Activated T-helper 1 cell treated with anti-CD3 and anti-CD28 coated beads, Interleukin-2, amount 50 U/mL, for 16 hours (primary cell): ENCODE results near the gene DGCR2.
"Not testable (repeated sequence)": the region's sequence is repeated elsewhere in the genome, so short reads cannot be mapped to it uniquely, and the experiment has no call there.

Experiments
- DNase-seq, 2 donors: peaks; one replicate each; pipeline ENCODE4 v3.0.0-alpha.2; 2020; ENCODE audit warnings: low read depth in 1 of 2, low spot score in 1 of 2

Gene DGCR2

DNA sequence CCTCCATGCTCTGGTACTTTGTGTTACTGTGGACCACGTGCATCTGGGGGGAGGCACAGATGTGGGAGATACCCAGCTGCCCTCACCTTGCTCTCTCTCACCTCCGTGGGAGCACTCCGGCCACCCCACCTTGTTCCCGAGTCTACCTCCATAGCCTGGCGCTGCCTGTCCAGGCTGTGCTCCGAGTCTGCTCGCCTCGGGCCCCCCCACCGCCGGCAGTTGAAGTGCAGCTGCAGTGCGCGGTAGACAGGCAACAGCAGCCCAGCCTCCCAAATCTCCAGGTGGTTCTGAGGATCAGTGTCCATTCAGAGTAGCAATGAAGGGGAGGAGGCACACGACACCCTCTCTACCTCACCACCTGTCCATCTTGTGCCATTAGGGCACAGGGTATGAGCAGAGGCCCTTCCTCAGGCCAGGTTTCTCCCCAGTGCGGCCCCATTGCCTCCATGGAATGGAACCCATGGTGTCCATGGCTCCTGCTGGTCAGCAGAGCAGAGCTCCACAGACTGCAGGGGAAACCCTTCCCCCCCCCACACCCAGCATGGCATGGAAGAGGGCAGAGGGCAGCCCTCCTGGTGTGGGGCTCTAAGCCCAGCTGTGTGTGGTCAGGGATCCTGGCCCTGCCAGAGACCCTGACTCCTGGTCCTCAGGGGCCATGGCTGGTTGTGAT lies 89.2 kb downstream of the DGCR2 start:
- not testable (repeated sequence) for DNase-seq

- not testable (repeated sequence) for DNase-seq
These were observed 89.9 kb downstream of the DGCR2 start for GRCh38 chr22:19032156-19032785.

GRCh38 chr22:19030889-19031252 lies 91.3 kb downstream of the DGCR2 start:
- DNase-seq: not testable (repeated sequence)

GRCh38 chr22:19030226-19030888 lies 91.9 kb downstream of the DGCR2 start:
- not testable (repeated sequence) for DNase-seq

DNA sequence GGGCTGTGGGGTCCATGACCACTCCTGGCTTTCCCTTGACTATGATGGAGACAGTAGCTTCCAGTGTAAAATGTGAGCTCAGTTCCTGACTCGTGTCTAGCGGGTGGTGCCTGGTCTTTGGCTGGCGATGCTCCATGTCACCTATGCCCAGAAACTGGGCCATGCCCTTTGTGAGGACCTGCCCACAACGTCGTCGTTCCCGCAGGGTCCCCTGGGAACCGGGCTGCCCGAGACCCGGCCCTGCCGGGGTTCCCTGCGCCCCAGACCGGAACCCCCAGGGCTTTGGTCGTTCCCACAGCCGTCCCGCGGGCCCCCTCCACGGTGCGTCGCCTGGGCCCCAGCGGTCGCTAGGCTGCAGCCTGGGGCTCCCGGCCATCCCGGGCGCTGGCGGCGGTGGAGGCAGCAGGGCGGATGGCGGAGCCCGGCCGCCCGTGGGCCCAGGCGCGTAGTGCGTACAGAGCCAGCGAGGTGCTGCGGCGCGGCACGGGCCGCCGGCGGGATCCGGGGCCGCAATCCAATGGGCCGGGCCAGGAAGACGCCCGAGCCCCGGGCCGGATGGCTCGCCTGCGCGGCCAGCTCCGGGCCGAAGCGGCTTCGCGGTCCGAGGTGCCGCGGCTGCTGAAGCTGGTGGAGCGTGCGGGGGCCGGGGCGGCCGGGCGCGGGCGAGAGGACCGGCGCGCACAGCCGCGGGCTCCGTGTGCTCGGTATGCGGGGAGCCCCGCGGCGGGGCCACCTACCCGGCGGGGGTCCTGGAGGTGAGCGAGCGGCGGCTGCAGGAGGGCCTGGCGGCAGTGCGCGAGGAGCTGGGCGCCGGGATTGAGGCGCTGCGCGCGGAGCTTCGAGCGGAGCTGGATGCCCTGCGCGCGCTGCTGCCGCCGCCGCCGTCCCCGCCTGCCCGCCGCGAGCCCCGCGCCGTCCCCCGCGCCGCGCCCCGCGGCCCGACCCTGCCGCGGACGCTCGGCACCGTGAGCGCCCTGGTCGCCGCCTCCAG lies 92.8 kb downstream of the DGCR2 start:
- DNase-seq: not testable (repeated sequence)

- DNase-seq: not testable (repeated sequence)
These were observed 94.2 kb downstream of the DGCR2 start for GRCh38 chr22:19028060-19028455.

- not testable (repeated sequence) for DNase-seq
These were observed 94.7 kb downstream of the DGCR2 start for GRCh38 chr22:19027371-19028059.

GRCh38 chr22:19026080-19026479 lies 96.1 kb downstream of the DGCR2 start:
- DNase-seq: not testable (repeated sequence)

GRCh38 chr22:19024956-19025489 lies 97.2 kb downstream of the DGCR2 start:
- not testable (repeated sequence) for DNase-seq

- DNase-seq: not testable (repeated sequence)
These were observed 98.3 kb downstream of the DGCR2 start for GRCh38 chr22:19023931-19024330.

- no peak for DNase-seq
These were observed 99.5 kb downstream of the DGCR2 start for GRCh38 chr22:19022755-19023154.

- no peak for DNase-seq
These were observed 102.6 kb downstream of the DGCR2 start for GRCh38 chr22:19019679-19020032.

DNA sequence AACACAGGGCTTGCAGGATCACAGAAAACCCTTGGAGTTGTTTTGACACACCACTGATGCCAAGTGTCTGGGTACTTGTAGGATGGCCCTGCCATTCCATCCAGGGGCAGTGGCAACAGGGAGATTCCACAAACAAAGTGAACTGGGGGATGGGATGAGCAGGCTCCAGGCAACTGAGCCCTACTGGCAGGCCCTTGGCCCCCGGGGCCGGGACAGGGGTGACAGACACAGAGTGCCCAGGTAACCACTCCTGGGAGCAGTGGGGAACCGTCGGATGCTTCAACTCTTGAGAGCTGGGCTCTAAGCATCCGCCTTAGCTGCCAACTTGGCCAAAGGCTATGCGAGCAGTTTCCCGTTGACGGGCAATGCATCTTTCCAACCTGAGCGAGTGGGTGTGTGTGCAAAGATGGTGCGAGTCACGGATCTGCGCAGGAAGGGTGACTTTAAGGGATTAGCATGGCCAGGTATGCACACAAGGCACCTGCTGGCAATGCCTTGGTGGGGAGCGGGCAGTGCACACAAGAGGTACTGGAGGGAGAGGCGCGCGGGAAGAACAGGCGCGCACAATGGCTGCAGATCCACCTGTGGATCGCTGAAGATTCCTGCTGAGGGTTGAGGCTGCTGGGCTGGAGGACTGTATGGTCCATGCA lies 103.1 kb downstream of the DGCR2 start:
- DNase-seq: no peak

DNA sequence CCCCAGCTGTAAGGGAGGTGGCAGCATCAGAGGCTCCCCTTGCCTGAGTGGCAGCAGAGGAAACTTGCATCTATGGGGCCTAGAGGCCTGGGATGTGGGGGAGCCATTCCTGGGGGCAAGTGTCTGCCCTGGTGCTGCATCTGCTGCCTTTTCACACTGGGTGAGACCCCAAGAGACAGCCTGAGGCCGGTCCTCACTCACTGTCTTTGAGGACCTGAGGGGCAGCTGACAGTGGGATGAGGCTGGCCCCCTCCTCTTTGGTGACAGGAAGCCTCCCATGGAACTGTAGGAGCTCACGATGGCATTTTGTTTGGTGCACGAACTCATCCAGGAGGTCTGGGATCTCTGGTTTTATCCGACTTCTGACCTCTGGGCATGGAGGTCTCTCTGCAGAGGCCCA lies 104.0 kb downstream of the DGCR2 start:
- no peak for DNase-seq

DNA sequence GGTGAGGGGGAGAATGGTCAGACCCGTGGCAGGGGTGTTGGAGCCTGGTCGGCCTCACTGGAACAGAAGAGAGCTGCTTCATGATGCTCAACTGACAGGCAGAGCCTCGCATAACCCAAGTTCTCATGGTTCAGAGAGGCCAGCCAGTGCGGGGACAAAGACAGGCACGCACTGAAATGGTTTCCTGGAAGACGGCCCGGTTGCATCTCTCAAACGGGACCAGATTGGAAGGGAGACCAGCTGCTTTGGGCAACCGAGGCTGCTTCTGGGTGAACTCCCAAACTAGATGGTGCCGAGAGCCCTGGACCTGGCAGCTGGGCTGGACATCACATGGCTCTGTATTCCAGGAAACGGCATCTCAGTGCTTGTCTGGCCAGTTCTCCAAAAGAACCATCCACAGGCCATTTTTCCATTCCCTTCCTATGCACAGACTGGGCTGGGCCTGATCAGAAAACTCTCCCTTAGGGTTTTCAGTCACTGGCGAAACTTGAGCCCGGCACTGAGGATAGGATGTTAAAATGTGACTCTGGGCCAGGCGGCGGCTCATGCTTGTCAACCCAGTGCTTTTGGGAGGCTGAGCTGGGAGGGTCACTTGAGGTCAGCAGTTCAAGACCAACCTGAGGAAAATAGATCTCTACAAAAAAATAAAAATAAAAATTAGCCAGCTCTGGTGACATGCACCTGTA lies 106.0 kb downstream of the DGCR2 start:
- no peak for DNase-seq

DNA sequence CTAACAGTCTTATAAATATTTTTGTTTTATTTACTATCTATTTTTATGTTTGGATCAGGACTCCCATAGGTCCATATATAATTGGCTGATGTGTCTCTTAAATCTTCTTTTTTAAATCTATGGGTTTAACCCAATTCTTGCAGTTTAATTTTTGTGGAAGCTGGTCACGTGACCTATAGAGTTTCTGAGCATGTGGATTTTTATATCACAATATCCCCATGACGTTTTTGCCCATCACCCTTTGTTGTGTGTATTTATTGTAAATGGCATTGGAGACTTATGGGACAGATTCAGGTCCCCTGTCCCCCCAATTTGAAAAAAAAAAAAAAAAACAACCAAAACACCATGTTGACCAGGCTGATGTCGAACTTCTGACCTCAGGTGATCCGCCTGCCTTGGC lies 107.3 kb downstream of the DGCR2 start:
- DNase-seq: no peak

DNA sequence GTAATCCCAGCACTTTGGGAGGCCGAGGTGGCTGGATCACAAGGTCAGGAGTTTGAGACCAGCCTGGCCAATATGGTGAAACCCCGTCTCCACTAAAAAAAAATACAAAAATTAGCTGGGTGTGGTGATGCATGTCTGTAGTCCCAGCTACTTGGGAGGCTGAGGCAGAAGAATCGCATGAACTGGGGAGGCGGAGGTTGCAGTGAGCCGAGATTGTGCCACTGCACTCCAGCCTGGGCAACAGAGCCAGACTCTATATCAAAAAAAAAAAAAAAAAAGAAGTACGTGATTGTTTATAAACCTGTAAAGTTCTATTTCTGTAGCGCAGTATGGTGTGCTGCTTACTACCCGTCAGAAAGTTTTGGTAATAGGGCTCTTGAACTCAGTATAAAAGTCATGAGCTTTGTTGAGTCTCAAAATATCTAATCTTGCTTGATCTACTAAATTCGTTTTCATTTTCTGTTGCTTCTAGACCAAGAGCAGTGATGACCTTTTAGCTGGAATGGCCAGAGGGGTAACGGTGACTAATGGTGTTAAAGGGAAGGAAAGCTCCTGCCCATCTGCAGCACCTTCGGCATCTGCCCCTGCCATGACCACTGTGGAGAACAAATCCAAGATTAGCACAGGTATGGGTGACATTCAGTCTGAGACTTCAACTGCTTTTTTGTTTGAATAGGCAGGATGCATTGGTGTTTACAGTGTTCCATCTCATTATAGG lies 108.2 kb downstream of the DGCR2 start:
- not testable (repeated sequence) for DNase-seq

GRCh38 chr22:19013411-19013810 lies 108.8 kb downstream of the DGCR2 start:
- not testable (repeated sequence) for DNase-seq
